ENCODE measurements around the gene SLC26A2. TPM values are rescaled to one million over a fixed set of nuclear protein-coding genes. Genes with fewer than 3 reads are reported as not detected.
"Not testable (repeated sequence)": the region's sequence is repeated elsewhere in the genome, so short reads cannot be mapped to it uniquely, and the experiment has no call there.

SLC26A2 gene
- total RNA-seq, 3 donors from 2014 or later: 7.9 to 8.8 (median 8.0) TPM

GRCh38 chr5:150017226-150018005 lies 56.9 kb downstream of the SLC26A2 start:
- no peak overlapping the region for H3K4me3 Mint-ChIP-seq
- ATAC-seq (no peak), DNase-seq (no peak)
- H3K27me3 Mint-ChIP-seq (ENCODE audit: low read depth): no peaks in the 10 kb centered on the region
- H3K4me1 Mint-ChIP-seq (ENCODE audit: low read depth): peaks cover 6% of the 10 kb centered on the region
- peaks cover 77% of the 10 kb centered on the region for H3K36me3 Mint-ChIP-seq (ENCODE audit: insufficient read depth)
- H3K9me3 Mint-ChIP-seq: no peaks in the 10 kb centered on the region

GRCh38 chr5:150020249-150020648 lies 59.7 kb downstream of the SLC26A2 start:
- Mint-ChIP-seq H3K4me3 (no peak overlapping the region), H3K36me3 (ENCODE audit: insufficient read depth) (peaks cover 61% of the 10 kb centered on the region), H3K9me3 (no peaks in the 10 kb centered on the region), H3K4me1 (ENCODE audit: low read depth) (peaks cover 3% of the 10 kb centered on the region), H3K27me3 (ENCODE audit: low read depth) (no peaks in the 10 kb centered on the region)
- DNase-seq (no peak), ATAC-seq (no peak)

GRCh38 chr5:150021491-150022157 lies 61.1 kb downstream of the SLC26A2 start:
- peaks cover 3% of the 10 kb centered on the region for H3K4me1 Mint-ChIP-seq (ENCODE audit: low read depth)
- no peaks in the 10 kb centered on the region for H3K9me3 Mint-ChIP-seq
- H3K4me3 Mint-ChIP-seq: no peak overlapping the region
- no peak for ATAC-seq
- no peak for DNase-seq
- H3K27me3 Mint-ChIP-seq (ENCODE audit: low read depth): no peaks in the 10 kb centered on the region
- peaks cover 52% of the 10 kb centered on the region for H3K36me3 Mint-ChIP-seq (ENCODE audit: insufficient read depth)

- ATAC-seq: no peak
- no peak overlapping the region for H3K4me3 Mint-ChIP-seq
- no peak for DNase-seq
- H3K36me3 Mint-ChIP-seq (ENCODE audit: insufficient read depth): peaks cover 52% of the 10 kb centered on the region
- H3K27me3 Mint-ChIP-seq (ENCODE audit: low read depth): no peaks in the 10 kb centered on the region
- no peaks in the 10 kb centered on the region for H3K9me3 Mint-ChIP-seq
- peaks cover 3% of the 10 kb centered on the region for H3K4me1 Mint-ChIP-seq (ENCODE audit: low read depth)
Measured at GRCh38 chr5:150022158-150022531, 61.6 kb downstream of the SLC26A2 start.

GRCh38 chr5:150022681-150023080 lies 62.1 kb downstream of the SLC26A2 start:
- DNase-seq (no peak), ATAC-seq (no peak)
- no peaks in the 10 kb centered on the region for H3K9me3 Mint-ChIP-seq
- peaks cover 54% of the 10 kb centered on the region for H3K36me3 Mint-ChIP-seq (ENCODE audit: insufficient read depth)
- H3K27me3 Mint-ChIP-seq (ENCODE audit: low read depth): no peaks in the 10 kb centered on the region
- H3K4me1 Mint-ChIP-seq (ENCODE audit: low read depth): peaks cover 3% of the 10 kb centered on the region
- H3K4me3 Mint-ChIP-seq: no peak overlapping the region

- peaks cover 3% of the 10 kb centered on the region for H3K4me1 Mint-ChIP-seq (ENCODE audit: low read depth)
- no peak overlapping the region for H3K4me3 Mint-ChIP-seq
- DNase-seq (no peak), ATAC-seq (no peak)
- peaks cover 56% of the 10 kb centered on the region for H3K36me3 Mint-ChIP-seq (ENCODE audit: insufficient read depth)
- no peaks in the 10 kb centered on the region for H3K27me3 Mint-ChIP-seq (ENCODE audit: low read depth)
- H3K9me3 Mint-ChIP-seq: no peaks in the 10 kb centered on the region
Measured at GRCh38 chr5:150023136-150023535, 62.6 kb downstream of the SLC26A2 start.

- Mint-ChIP-seq H3K27me3 (ENCODE audit: low read depth) (no peaks in the 10 kb centered on the region), H3K36me3 (ENCODE audit: insufficient read depth) (peaks cover 51% of the 10 kb centered on the region), H3K9me3 (no peaks in the 10 kb centered on the region), H3K4me3 (no peak overlapping the region), H3K4me1 (ENCODE audit: low read depth) (peaks cover 3% of the 10 kb centered on the region)
- ATAC-seq (no peak), DNase-seq (no peak)
Measured at GRCh38 chr5:150024346-150024984, 63.9 kb downstream of the SLC26A2 start.

- peaks cover 54% of the 10 kb centered on the region for H3K36me3 Mint-ChIP-seq (ENCODE audit: insufficient read depth)
- ATAC-seq (no peak), DNase-seq (no peak)
- no peaks in the 10 kb centered on the region for H3K9me3 Mint-ChIP-seq
- no peaks in the 10 kb centered on the region for H3K27me3 Mint-ChIP-seq (ENCODE audit: low read depth)
- H3K4me3 Mint-ChIP-seq: no peak overlapping the region
- peaks cover under 1% of the 10 kb centered on the region for H3K4me1 Mint-ChIP-seq (ENCODE audit: low read depth)
Measured at GRCh38 chr5:150026682-150027172, 66.2 kb downstream of the SLC26A2 start.

GRCh38 chr5:150028047-150028446 lies 67.5 kb downstream of the SLC26A2 start:
- not testable (repeated sequence) for ATAC-seq; H3K27me3 Mint-ChIP-seq (ENCODE audit: low read depth); H3K9me3 Mint-ChIP-seq; H3K4me3 Mint-ChIP-seq; H3K4me1 Mint-ChIP-seq (ENCODE audit: low read depth); DNase-seq
- peaks cover 54% of the 10 kb centered on the region for H3K36me3 Mint-ChIP-seq (ENCODE audit: insufficient read depth)

- H3K9me3 Mint-ChIP-seq: no peaks in the 10 kb centered on the region
- no peak for DNase-seq
- no peak for ATAC-seq
- H3K4me1 Mint-ChIP-seq (ENCODE audit: low read depth): no peaks in the 10 kb centered on the region
- H3K4me3 Mint-ChIP-seq: no peak overlapping the region
- H3K27me3 Mint-ChIP-seq (ENCODE audit: low read depth): no peaks in the 10 kb centered on the region
- peaks cover 72% of the 10 kb centered on the region for H3K36me3 Mint-ChIP-seq (ENCODE audit: insufficient read depth)
Measured at GRCh38 chr5:150033334-150033733, 72.8 kb downstream of the SLC26A2 start.

- no peaks in the 10 kb centered on the region for H3K27me3 Mint-ChIP-seq (ENCODE audit: low read depth)
- H3K4me3 Mint-ChIP-seq: no peak overlapping the region
- peaks cover 77% of the 10 kb centered on the region for H3K36me3 Mint-ChIP-seq (ENCODE audit: insufficient read depth)
- H3K4me1 Mint-ChIP-seq (ENCODE audit: low read depth): no peaks in the 10 kb centered on the region
- no peak for DNase-seq
- no peak for ATAC-seq
- H3K9me3 Mint-ChIP-seq: no peaks in the 10 kb centered on the region
Measured at GRCh38 chr5:150034662-150035061, 74.1 kb downstream of the SLC26A2 start.

- H3K4me3 Mint-ChIP-seq: no peak overlapping the region
- no peaks in the 10 kb centered on the region for H3K27me3 Mint-ChIP-seq (ENCODE audit: low read depth)
- DNase-seq: no peak
- no peak for ATAC-seq
- H3K4me1 Mint-ChIP-seq (ENCODE audit: low read depth): no peaks in the 10 kb centered on the region
- H3K36me3 Mint-ChIP-seq (ENCODE audit: insufficient read depth): peaks cover 76% of the 10 kb centered on the region
- no peaks in the 10 kb centered on the region for H3K9me3 Mint-ChIP-seq
Measured at GRCh38 chr5:150035139-150035895, 74.8 kb downstream of the SLC26A2 start.

GRCh38 chr5:150036513-150036912 lies 76.0 kb downstream of the SLC26A2 start:
- no peaks in the 10 kb centered on the region for H3K4me1 Mint-ChIP-seq (ENCODE audit: low read depth)
- ATAC-seq (no peak), DNase-seq (no peak)
- peaks cover 76% of the 10 kb centered on the region for H3K36me3 Mint-ChIP-seq (ENCODE audit: insufficient read depth)
- H3K4me3 Mint-ChIP-seq: no peak overlapping the region
- no peaks in the 10 kb centered on the region for H3K27me3 Mint-ChIP-seq (ENCODE audit: low read depth)
- no peaks in the 10 kb centered on the region for H3K9me3 Mint-ChIP-seq
